Measurements from ENCODE around the gene ECE1. TPM values are rescaled to one million over a fixed set of nuclear protein-coding genes. Genes with fewer than 3 reads are reported as not detected.

The ECE1 gene
- total RNA-seq, 5 donors from 2014 or later (not counting 1 experiment from before 2014, with no cell fraction given), result 81.0 to 94.5 (median 87.1) TPM

- no peaks in the 10 kb centered on the region for H3K9me3 Mint-ChIP-seq
- H3K4me1 ChIP-seq (ENCODE audit: control insufficient read depth in 1 of 2, extremely low read depth in 1 of 2, insufficient read depth in 2 of 2, low read length in 2 of 2), result peaks cover 7 to 32% of the 10 kb centered on the region in 2 experiments
- H3K27me3 Mint-ChIP-seq, result no peaks in the 10 kb centered on the region
- DNase-seq (no peak), ATAC-seq (replicated peaks in 1 of 4) (no peak)
- H3K4me1 Mint-ChIP-seq, result peaks cover 49 to 53% (median 50%) of the 10 kb centered on the region in 3 donors
- peak overlapping the region; percentile 64 to 81 for H3K27ac Mint-ChIP-seq
- WGBS (ENCODE audit: insufficient coverage), result 96% methylated on average over 19 of the region's 23 CpGs
- POLR2A ChIA-PET, result no interaction called here
- H3K36me3 Mint-ChIP-seq, result peaks cover 49% of the 10 kb centered on the region
- CTCF ChIA-PET, result interaction anchor here (0.6 to 1.4 kb wide), 3 partner anchors 68 to 700 kb away, joined by 4 to 7 read pairs (median 6); no protein-coding TSS in a partner anchor
- H3K27ac ChIP-seq (ENCODE audit: low read length), result no peak overlapping the region
- H3K36me3 ChIP-seq (ENCODE audit: control insufficient read depth in 2 of 2, extremely low read depth in 1 of 2, insufficient read depth in 1 of 2, low read length in 1 of 2), result peaks cover 27 to 55% of the 10 kb centered on the region in 2 donors
- no peaks in the 10 kb centered on the region for H3K9me3 ChIP-seq
- H3K27me3 ChIP-seq (replicated peaks in 1 of 2; ENCODE audit: control insufficient read depth in 2 of 2, extremely low read depth in 1 of 2, insufficient read depth in 2 of 2, low read length in 1 of 2), result no peaks in the 10 kb centered on the region
- H3K4me3 ChIP-seq (ENCODE audit: control insufficient read depth in 1 of 2, extremely low read depth in 1 of 2, low read length in 1 of 2), result no peak overlapping the region
- H3K4me3 Mint-ChIP-seq, result no peak overlapping the region
Observed at GRCh38 chr1:21262293-21263051, 27.8 kb downstream of the ECE1 start.

GRCh38 chr1:21261551-21262292, 28.5 kb downstream of the ECE1 start:
- 69% methylated on average over 18 of the region's 20 CpGs for WGBS (ENCODE audit: insufficient coverage)
- H3K27ac Mint-ChIP-seq, result peak overlapping the region; percentile 64 to 81

GRCh38 chr1:21260405-21261125, 29.7 kb downstream of the ECE1 start:
- Mint-ChIP-seq H3K4me1 (peaks cover 50 to 59% (median 50%) of the 10 kb centered on the region in 3 donors), H3K9me3 (no peaks in the 10 kb centered on the region), H3K36me3 (peaks cover 51% of the 10 kb centered on the region), H3K4me3 (no peak overlapping the region), H3K27ac (peak overlapping the region; percentile 57 to 81), H3K27me3 (no peaks in the 10 kb centered on the region)
- no peaks in the 10 kb centered on the region for H3K9me3 ChIP-seq
- no peak overlapping the region for H3K27ac ChIP-seq (ENCODE audit: low read length)
- CTCF ChIA-PET, result interaction anchor here (0.6 to 1.4 kb wide), 4 partner anchors 9 to 808 kb away, joined by 3 to 6 read pairs (median 4); no protein-coding TSS in a partner anchor
- POLR2A ChIA-PET, result no interaction called here
- WGBS (ENCODE audit: insufficient coverage), result 95% methylated on average over 20 of the region's 22 CpGs
- H3K36me3 ChIP-seq (ENCODE audit: control insufficient read depth in 2 of 2, extremely low read depth in 1 of 2, insufficient read depth in 1 of 2, low read length in 1 of 2), result peaks cover 28 to 54% of the 10 kb centered on the region in 2 donors
- no peaks in the 10 kb centered on the region for H3K27me3 ChIP-seq (replicated peaks in 1 of 2; ENCODE audit: control insufficient read depth in 2 of 2, extremely low read depth in 1 of 2, insufficient read depth in 2 of 2, low read length in 1 of 2)
- peaks cover 7 to 32% of the 10 kb centered on the region in 2 experiments for H3K4me1 ChIP-seq (ENCODE audit: control insufficient read depth in 1 of 2, extremely low read depth in 1 of 2, insufficient read depth in 2 of 2, low read length in 2 of 2)
- H3K4me3 ChIP-seq (ENCODE audit: control insufficient read depth in 1 of 2, extremely low read depth in 1 of 2, low read length in 1 of 2), result no peak overlapping the region
- DNase-seq (no peak), ATAC-seq (replicated peaks in 1 of 4) (no peak)

More at GRCh38 chr1:21261551-21262292, 28.5 kb downstream of the ECE1 start:
- POLR2A ChIA-PET, result no interaction called here
- H3K4me1 Mint-ChIP-seq, result peaks cover 47 to 57% (median 50%) of the 10 kb centered on the region in 3 donors
- DNase-seq (peak in 1 of 35 experiments; percentile 23), ATAC-seq (replicated peaks in 1 of 4) (no peak)
- Histone ChIP-seq H3K36me3 (ENCODE audit: control insufficient read depth in 2 of 2, extremely low read depth in 1 of 2, insufficient read depth in 1 of 2, low read length in 1 of 2) (peaks cover 29 to 57% of the 10 kb centered on the region in 2 donors), H3K4me1 (ENCODE audit: control insufficient read depth in 1 of 2, extremely low read depth in 1 of 2, insufficient read depth in 2 of 2, low read length in 2 of 2) (peaks cover 7 to 31% of the 10 kb centered on the region in 2 experiments), H3K27me3 (replicated peaks in 1 of 2; ENCODE audit: control insufficient read depth in 2 of 2, extremely low read depth in 1 of 2, insufficient read depth in 2 of 2, low read length in 1 of 2) (no peaks in the 10 kb centered on the region), H3K27ac (ENCODE audit: low read length) (no peak overlapping the region), H3K4me3 (ENCODE audit: control insufficient read depth in 1 of 2, extremely low read depth in 1 of 2, low read length in 1 of 2) (no peak overlapping the region), H3K9me3 (no peaks in the 10 kb centered on the region)
- no peak overlapping the region for H3K4me3 Mint-ChIP-seq
- no peaks in the 10 kb centered on the region for H3K9me3 Mint-ChIP-seq
- CTCF ChIA-PET, result interaction anchor here (0.6 to 1.4 kb wide), 5 partner anchors 8 to 701 kb away, joined by 3 to 7 read pairs (median 5); no protein-coding TSS in a partner anchor
- H3K27me3 Mint-ChIP-seq, result no peaks in the 10 kb centered on the region
- H3K36me3 Mint-ChIP-seq, result peaks cover 46% of the 10 kb centered on the region

- no peaks in the 10 kb centered on the region for H3K27me3 Mint-ChIP-seq
- WGBS (ENCODE audit: insufficient coverage), result 72% methylated on average over 2 of the region's 5 CpGs
- ChIA-PET POLR2A (no interaction called here), CTCF (interaction anchor here in 1 of 2 donors (0.6 kb wide), 1 partner anchor 109 kb away, joined by 3 read pairs; no protein-coding TSS in a partner anchor)
- H3K4me3 Mint-ChIP-seq, result no peak overlapping the region
- no peak overlapping the region for H3K27ac ChIP-seq (ENCODE audit: low read length)
- H3K9me3 ChIP-seq, result no peaks in the 10 kb centered on the region
- H3K36me3 ChIP-seq (ENCODE audit: control insufficient read depth in 2 of 2, extremely low read depth in 1 of 2, insufficient read depth in 1 of 2, low read length in 1 of 2), result peaks cover 29 to 59% of the 10 kb centered on the region in 2 donors
- no peak overlapping the region for H3K4me3 ChIP-seq (ENCODE audit: control insufficient read depth in 1 of 2, extremely low read depth in 1 of 2, low read length in 1 of 2)
- no peak for ATAC-seq (replicated peaks in 1 of 4)
- peaks cover 52% of the 10 kb centered on the region for H3K36me3 Mint-ChIP-seq
- H3K27ac Mint-ChIP-seq, result peak overlapping the region; percentile 70 to 92
- H3K4me1 Mint-ChIP-seq, result peaks cover 50 to 59% (median 52%) of the 10 kb centered on the region in 3 donors
- peaks cover 7 to 32% of the 10 kb centered on the region in 2 experiments for H3K4me1 ChIP-seq (ENCODE audit: control insufficient read depth in 1 of 2, extremely low read depth in 1 of 2, insufficient read depth in 2 of 2, low read length in 2 of 2)
- no peaks in the 10 kb centered on the region for H3K27me3 ChIP-seq (replicated peaks in 1 of 2; ENCODE audit: control insufficient read depth in 2 of 2, extremely low read depth in 1 of 2, insufficient read depth in 2 of 2, low read length in 1 of 2)
- H3K9me3 Mint-ChIP-seq, result no peaks in the 10 kb centered on the region
- DNase-seq, result no peak
Observed at GRCh38 chr1:21259316-21260076, 30.8 kb downstream of the ECE1 start.

DNA sequence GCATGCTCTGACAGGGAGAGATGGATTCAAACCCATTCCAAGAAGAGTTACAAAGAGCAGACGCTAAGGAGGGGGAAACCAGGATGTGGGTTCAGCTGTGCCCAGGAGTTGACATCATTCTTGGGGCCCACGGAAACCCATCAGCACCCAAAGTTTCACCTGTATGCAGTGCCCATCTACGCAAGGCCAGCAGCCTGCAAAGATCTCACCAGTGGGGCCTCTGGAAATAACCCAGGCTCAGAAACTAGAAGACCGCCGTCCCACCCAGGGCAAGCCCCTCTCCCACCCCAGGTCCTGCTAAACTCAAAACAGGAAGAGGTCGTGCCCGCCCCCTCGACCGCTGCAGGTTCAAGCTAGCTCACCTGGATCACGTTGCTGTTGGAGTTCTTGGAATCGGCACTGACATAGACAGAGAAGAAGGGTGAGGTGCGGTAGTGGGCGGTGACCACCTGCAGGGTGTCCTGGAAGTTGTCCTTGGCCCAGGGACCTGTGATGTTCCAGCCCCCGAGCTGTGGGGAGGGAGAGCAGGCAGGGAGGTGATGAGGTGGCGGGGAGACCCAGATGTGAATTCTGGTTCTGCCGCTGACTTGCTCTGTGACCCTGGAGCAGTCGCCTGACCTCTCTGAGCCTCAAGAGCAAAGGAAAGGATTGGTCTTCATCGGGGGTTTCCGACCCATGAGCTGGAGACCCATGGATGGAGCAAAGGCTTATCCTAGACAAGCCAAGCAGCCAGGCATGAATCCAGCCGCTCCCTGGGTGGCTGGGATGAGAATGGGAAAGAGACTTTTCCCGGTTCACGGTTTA, 31.7 kb downstream of the ECE1 start:
- Mint-ChIP-seq H3K27ac (peak overlapping the region; percentile 87 to 92), H3K27me3 (no peaks in the 10 kb centered on the region), H3K4me1 (peaks cover 50 to 59% (median 52%) of the 10 kb centered on the region in 3 donors), H3K9me3 (no peaks in the 10 kb centered on the region), H3K36me3 (peaks cover 52% of the 10 kb centered on the region), H3K4me3 (peak overlapping the region in 1 of 3 donors; percentile 52)
- Histone ChIP-seq H3K4me1 (ENCODE audit: control insufficient read depth in 1 of 2, extremely low read depth in 1 of 2, insufficient read depth in 2 of 2, low read length in 2 of 2) (peaks cover 7 to 32% of the 10 kb centered on the region in 2 experiments), H3K27me3 (replicated peaks in 1 of 2; ENCODE audit: control insufficient read depth in 2 of 2, extremely low read depth in 1 of 2, insufficient read depth in 2 of 2, low read length in 1 of 2) (no peaks in the 10 kb centered on the region), H3K9me3 (no peaks in the 10 kb centered on the region), H3K27ac (ENCODE audit: low read length) (peak overlapping the region; percentile 21), H3K4me3 (ENCODE audit: control insufficient read depth in 1 of 2, extremely low read depth in 1 of 2, low read length in 1 of 2) (no peak overlapping the region), H3K36me3 (ENCODE audit: control insufficient read depth in 2 of 2, extremely low read depth in 1 of 2, insufficient read depth in 1 of 2, low read length in 1 of 2) (peaks cover 24 to 56% of the 10 kb centered on the region in 2 donors)
- POLR2A ChIA-PET, result interaction anchor here in 1 of 2 donors (0.6 kb wide), 1 partner anchor 625 kb away, joined by 6 read pairs; no protein-coding TSS in a partner anchor
- DNase-seq, result peak in 21 of 35 experiments; percentile 3 to 32 (median 16)
- CTCF ChIA-PET, result interaction anchor here (0.5 to 1.7 kb wide), 5 partner anchors 12 to 110 kb away, joined by 3 to 11 read pairs (median 3); no protein-coding TSS in a partner anchor
- whole genome bisulfite sequencing (ENCODE audit: insufficient coverage), result 84% methylated on average over 13 of the region's 22 CpGs
- peak; percentile 59 to 79 (median 64) for ATAC-seq (replicated peaks in 1 of 4)

Data from T-cell (primary cell).